Inflammatory macrophage (primary cell): ENCODE results near the gene INSYN2B.

Source experiments
- DNase-seq, 2 donors: peaks; one replicate each; pipeline ENCODE4 v3.0.0-alpha.2; 2020 to 2022
- total RNA-seq, 18 experiments: gene quantifications; one replicate each; lab custom pipeline; 2026; ENCODE audit warnings: mixed read lengths in 6 of 18, inconsistent platforms in 2 of 18; lab: John Stamatoyannopoulos, UW

INSYN2B gene
- 0 to 0.24 (median 0.05) reads per million in 18 experiments for total RNA-seq

DNA sequence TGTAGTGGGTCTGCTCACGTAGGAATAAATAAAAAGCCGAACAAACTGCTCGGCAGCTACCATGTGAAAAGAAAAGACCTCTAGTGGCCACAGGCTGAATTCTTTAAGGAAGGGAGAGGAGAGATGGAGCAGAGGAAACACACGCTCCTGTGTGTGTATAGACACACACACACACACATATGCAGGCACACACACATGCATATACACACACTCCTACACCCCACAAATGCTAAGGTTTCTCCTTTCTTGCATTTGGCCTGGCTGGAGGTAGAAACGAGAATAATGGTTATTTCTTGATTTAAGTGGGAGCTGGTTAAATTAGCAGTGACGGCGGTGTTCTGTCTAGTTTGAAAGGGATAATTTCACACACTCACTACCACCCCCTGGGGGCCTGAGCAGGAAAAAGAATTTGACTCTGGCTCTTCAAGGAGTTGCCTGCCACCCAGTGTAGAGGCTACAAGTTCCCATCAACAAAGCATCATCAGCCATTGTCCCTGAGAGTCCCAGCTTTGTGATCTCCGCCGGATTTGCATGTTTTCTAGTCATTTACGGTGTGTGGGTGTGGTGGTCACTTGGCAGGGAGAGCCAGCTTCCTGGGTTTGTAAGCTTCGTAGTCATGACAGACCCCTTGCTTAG, at the start of gene INSYN2B:
Gene INSYN2B (minus strand): TSS at position 78 of the 636 bp plus-strand sequence. CDS start 96,597 bp downstream, outside the sequence.
- DNase-seq = peak; percentile 54 to 58

DNA sequence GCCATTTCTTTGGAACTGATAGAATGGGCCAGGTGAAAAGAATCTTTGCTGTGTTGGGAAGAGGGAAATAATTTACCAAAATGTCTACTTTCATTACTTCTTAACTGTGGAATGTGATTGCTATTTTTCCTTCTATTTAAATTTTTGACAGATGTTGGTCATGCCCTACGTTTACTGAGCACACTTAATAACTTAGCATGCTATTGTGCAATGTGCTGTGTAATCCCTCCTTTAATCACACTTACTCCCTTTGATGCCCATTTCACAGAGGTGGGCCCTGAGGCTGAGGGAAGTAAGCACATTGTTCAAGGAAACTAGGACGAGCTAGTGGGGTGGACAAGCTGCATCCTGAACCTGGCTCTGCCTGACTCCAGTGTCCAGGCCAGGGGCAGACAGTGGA, 47.8 kb upstream of the INSYN2B start:
- no peak for DNase-seq

DNA sequence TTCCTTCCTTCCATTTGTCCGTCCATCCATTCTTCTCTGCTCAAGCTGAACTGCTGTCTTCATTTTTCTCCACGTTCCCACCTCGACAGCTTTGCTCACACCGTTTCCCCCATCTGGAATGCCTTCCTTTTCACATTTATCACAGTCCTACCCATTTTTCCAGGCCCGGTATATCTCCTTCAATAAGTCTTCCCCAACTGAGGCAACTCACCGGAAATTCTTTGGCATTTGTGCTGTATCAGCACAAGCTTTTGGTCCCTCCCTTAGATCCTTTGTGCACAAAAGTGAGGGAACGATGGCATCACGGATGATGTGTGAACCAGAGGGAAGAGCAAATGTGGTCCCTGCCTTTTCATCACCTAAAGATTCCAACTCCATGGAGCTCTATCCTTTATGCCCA, 45.6 kb upstream of the INSYN2B start:
- no peak for DNase-seq

DNA sequence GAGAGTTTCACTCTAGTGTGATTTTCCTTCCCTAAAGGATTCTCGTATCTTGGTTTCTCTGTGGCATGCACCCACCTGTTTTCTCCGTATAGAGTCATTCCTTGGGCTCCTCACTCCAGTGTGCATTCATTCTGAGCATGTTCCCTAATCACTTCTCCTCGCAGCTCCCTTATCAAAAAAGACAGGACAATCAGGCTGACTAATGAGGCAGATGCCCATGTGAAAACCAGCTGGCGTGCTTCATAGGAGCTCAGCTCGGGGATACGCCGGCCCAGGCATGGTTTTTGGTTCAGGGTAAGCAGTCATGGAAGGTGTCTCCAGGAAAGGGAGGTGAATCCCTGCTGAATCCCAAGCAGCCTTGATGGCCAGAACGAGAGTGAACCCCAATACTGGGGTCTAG, 41.2 kb upstream of the INSYN2B start:
- no peak for DNase-seq

DNA sequence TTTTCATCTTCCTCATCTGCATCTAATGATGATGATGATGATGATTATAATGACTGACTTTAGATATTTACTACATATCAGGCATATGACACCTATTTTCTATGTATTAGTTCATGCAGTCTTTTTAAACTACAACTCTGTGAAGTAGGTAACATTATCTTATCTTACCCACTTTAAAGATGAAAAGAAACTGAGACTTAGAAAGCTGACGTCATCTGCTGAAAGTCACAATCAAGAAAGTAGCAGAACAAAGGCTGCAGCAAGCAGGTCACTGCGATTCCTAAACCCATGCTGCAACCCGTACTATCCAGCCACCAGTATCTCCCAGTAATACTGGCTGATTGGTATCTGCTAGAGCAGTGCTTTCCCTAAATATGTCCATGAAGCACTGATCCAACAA, 40.1 kb upstream of the INSYN2B start:
- DNase-seq = no peak

DNA sequence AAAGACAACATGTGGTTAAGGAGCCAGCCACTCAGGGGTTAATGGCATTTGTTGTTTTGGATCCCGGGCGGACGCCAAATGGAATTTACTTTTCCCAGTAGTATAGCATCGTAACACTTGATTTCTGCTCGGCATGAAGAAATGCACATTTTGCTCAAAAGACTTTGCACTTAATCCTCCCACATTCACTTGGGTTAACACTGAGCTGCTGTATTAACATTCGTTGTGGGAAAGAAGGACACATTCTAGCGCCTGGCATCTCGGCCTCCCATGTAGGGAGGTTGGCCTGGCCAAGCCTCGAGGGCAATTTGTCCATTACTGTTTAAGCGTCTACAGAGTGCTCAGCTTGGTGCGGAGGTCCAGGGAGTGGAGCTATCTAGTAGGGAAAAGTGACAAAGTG, 32.3 kb upstream of the INSYN2B start:
- DNase-seq = no peak

DNA sequence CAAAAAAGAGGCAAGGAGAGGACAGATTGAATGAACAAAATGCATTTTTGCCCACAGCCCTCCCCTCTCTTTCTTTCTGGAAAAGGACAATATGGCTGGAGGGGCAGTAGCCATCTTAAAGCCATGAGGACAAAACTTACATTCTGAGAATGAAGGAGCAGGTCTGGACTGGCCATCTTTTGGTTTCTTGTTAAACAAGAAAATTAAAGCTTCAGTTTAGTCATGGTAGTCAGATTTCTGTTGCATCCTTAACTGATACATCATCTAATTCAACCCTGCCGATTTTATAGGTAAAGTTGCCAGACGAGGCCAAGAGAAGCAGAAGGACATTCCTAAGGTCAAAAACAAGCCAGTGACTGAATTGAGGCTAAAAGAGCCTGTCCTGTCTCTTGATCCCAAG, 31.5 kb upstream of the INSYN2B start:
- no peak for DNase-seq

DNA sequence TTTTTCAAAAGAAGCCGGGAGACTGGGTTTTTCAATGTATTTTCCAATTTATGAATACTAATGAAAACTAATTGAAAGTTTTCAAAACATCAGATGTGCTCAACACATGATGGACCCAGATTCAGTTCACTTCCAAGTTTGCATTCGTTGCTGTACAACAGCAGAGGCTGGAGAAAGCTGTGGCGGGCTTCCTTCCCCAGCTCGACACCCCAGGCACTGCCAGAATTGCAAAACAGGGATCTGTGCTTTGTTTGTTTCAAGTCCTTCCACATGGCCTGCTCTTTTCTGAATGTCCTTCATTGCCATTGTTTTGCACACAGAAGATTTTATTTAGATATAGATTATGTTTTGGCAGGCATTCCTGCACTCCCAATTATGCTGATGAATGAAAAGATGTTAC, 30.3 kb upstream of the INSYN2B start:
- no peak for DNase-seq

DNA sequence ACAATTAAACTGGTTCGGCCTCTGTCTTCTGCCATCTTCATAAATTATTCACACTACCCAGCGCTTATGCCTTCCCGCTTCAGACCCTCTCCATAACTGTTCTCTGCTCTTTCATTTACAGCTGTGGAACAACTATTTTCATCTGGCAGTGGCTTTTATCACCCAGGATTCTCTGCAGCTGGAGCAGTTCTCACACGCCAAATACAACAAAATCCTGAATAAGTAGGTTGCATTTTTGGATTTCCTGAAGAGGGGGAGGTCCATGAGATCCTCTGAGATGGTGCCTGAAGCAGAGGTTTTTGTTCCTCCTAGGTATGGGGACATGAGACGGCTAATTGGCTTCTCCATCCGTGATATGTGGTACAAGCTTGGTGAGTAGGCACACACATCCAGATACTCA, 28.1 kb upstream of the INSYN2B start:
- DNase-seq = no peak

DNA sequence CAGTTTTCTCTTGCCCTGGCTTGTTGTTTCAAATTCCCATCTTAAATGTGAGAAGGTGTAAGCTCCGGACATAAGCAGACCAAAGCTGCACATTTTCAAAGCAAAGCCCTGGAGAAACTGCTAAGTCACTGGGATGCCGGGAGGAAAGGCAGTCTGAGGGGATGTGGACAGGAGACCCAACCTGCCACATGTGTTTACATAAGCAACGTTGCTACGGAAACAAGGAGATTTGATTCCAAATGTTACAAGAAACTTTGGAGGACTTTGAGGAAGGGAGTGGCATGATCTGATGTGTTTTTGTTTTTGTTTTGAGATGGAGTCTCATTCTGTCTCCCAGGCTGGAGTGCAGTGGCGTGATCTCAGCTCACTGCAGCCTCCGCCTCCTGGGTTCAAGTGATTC, 25.7 kb upstream of the INSYN2B start:
- DNase-seq = no peak

DNA sequence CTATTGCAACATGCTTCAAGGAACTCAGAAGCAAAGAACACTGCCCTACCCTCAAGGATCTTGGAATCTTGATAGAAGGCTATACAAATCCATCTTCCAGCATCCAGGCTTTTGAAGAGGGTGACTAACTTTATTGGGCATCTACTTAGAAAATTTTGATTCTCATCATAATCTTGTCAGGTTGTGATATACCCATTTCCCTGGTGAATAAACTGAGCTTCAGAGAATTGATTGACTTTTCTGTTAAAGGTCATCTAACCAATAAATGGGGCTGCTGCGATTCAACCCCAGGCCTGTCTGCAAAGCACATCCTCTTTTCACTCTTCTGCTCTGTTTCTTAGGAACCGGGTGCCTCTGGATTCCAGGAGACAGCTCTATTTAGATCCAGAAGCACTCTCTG, 19.9 kb upstream of the INSYN2B start:
- no peak for DNase-seq

DNA sequence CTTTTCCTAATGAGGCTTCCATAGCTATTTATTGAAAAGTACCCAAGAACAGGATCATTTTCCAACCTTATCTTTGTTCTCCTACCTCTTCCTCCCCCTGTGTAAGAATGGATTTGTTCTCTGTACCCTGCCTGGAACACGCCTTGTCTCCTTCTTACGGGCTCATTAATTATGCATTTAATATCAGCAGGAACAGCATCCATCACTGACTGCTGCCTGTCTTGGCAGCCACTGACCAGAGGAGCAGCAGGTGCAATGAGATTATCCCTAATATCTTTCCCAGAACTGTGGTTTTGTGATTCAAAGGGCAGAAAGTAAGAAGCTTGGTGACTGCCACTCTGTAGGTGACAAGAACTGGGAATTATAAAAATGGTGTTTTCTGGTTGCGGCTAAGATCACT, 19.3 kb upstream of the INSYN2B start:
- DNase-seq = no peak

DNA sequence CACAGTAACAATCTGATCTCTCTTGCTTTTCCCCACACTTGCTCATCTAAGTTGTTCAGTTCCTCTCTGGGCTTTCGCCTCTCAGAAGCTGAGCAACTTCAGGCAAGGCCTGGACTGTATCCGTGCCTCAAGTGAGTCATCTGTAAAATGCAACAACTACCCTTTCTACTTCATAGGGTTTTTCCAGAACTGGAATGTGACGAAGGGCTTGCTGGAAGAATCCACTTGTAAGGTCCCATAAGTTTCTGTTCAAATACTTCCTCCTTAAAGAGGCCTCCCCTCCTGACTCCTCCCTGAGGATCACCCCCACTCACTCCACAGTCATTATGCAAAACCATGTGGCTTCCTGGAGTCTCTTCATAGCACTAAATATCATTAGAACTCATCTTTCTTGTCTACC, 17.5 kb upstream of the INSYN2B start:
- DNase-seq = peak; percentile 25 to 69

DNA sequence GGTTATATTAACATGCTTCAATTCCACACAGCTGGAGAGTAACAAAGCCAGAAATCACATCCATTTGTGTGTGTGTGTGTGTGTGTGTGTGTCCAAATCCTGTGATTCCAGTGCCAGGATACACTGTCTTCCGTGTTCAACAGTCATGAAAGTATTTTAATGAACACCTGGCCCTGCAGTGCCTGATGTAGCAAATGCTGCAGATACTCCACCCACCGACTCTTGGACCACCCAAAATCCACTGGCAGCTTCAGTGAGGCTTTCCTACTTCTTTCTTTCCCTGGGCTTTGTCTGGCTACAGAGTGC, 13.1 kb upstream of the INSYN2B start:
- DNase-seq = no peak

DNA sequence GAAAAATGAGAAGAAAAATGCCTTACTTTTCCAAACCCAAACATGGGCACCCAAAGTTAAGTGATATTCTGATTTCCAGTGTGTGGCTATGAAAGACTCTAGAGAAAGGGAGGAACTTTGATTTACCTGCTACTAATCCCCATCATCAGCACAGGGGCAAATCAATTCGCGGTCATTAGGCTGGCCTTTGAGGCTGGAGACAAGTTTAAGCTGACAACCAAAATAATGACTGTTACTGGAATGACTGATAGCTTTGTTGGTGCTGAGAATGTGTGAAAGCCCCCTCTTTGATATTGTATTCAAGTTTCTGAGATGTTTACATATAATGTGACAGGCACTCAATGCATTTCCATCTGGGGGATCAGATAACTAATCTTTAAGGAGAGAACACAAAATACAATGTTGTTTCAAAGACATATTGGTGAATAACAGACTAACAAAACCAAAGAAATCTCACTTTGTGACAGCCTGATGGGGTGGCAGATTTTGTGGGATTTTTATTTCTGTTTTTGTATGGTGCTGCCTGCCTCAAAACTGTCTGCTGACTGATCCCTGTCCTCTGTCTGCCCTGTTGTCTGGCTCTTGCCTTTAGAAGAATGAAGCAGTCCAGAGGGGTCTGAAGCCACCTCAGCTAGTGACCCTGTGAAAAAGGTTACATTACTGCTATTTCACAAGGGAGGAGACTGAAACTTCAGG, 12.6 kb upstream of the INSYN2B start:
- DNase-seq = no peak

DNA sequence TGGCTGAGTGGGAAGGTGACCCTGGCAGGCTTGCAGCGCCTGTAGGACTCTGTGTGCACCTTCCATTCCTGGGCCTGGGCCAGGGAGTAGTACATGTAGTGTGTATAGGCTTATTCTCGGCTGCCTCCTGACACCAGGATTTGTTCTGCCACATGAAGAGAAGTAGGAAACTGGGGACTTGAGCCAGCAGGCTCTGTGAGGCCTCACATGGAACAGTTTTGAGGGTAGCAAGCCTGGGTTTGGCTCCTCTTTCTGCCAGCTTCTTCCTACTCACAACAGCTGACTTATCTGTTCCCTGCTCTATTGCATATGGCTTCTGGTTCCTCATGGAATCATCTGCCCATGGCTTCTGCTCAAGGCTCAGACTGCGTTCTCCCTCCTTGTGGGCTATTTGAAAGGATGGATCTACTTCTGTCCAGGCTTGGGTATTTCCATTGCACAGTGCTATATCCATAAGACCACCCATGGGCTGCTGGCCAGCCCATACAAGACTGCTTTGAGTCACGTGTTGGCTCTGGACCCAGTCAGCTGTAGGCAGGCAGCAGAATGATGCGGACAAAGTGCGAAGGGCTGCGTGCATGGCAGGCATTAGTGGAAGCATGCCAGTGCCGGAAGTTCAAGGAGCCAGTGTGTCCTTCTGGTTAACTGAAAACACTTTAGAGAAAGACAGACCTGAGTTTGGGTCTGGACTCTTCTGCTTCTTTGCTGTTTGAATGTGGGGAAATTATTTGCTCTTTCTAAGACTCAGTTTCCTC, 11.0 kb upstream of the INSYN2B start:
- DNase-seq = no peak

DNA sequence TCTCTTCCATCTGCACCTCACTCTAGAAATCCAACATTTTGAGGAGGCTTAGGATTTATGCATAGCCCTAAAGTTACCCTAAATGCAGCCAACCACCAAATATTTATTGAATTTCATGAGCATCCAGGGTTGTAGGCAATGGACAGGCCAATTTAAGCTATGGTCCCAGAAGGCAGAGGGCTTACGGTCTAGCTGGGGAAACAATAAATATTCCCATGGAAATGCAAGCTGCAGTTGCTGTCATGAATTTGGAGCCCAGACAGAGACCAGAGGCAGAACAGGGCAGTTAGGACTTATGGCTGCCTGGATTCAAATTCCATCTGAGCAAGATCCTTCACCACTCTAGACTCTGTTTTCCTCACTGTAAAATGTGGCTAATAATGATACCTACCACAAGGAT, 9.1 kb upstream of the INSYN2B start:
- DNase-seq = no peak

DNA sequence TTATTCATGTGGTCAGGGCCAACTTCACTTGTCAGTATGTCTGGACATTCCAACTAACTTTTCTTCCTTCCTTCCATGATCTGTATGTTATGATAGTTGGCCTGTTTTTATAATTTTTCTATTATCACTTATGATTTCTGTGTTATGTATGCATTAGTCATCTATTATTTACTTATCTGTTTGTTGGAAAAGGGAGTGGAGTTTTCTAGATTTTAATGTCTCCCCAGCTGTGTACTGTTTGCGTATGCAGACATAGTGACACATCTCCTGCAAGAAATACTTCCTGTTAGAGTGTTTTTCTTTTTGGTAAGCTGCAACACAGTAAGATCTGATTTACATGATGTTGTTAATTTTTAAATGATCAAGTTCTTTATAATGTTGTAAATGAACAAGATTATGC, 8.7 kb upstream of the INSYN2B start:
- no peak for DNase-seq

DNA sequence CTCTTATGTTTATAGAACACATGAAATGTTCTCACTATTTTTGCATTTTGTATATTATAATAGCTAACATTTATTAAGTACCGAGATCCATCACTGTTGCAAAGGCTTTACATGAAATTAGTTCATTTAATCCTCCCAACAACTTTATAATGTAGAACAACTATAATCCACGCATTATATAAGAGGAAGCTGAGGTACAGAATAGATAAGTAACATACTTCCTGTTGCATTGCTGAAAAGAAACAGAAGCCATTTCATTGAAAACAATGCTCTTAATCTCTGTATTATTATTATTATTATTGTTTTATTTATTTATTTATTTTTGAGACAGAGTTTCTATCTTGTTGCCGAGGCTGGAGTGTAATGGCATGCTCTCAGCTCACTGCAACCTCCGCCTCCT, 7.9 kb upstream of the INSYN2B start:
- no peak for DNase-seq

DNA sequence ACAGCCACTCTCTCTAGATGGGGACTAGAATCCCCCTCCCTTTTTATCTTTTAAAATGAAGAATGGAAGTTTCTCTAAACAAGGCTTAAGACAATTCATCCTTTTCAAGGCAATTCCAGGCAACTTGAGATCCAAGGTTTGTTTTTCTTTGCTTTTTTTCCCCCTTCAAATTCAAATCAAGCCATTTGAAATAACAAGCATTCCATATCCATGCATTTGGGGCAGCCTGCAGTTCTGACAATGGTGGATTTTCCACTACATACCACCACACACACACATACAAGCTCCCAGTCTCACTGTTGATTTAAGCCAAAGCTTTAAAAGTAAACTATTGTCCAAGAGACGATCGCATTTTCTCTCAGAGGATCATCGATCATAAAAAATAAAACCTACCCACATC, 424 bp downstream of the INSYN2B start:
- DNase-seq = no peak

DNA sequence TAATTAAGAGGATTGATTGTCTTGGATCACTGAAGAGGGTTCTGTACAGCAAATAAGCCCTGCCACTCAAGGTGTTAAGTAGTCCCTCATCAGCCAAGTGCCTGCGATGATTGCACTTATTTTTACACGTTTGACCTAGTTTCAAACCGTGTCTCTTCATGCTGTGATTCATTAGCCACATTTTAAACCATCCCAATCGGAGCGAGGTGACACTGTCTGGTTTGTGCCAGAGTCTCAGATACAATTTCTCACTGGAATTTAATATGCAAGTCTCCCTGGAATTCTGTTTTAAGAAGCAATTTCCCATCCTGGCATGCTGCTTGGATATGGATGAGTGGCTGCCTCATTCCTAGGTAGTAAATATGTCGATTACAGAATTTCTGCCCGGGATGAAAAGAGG, 1.6 kb downstream of the INSYN2B start:
- no peak for DNase-seq

DNA sequence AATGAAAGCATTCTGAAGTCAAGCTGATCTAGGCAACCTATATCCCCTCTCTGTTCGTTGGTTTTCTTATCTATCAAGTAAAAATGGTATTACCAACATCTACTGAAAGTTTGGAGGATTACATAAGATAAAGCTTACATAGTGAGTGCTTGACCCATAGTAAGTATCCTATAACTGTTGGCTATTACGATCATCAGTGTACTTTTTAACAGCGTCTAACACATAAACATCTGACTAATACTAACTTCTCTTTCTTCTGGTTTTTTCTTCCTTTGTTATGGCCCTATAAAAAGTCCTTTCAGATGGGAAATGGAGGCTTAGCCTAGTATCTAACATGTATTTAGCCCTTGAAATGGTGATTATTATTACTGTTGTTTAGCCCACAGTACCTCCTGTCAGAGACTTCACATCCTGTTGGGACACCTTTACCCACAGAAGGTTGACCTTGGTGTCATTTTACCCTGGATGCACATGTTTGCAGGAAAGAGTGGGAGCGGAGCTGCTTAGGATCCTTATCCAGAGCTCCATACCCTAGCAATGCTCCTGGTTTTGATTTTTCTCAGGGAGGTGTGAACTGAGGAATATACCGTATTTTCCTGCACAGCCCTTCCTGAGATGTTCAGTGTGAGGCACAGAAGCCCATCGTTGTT, 6.0 kb downstream of the INSYN2B start:
- no peak for DNase-seq

DNA sequence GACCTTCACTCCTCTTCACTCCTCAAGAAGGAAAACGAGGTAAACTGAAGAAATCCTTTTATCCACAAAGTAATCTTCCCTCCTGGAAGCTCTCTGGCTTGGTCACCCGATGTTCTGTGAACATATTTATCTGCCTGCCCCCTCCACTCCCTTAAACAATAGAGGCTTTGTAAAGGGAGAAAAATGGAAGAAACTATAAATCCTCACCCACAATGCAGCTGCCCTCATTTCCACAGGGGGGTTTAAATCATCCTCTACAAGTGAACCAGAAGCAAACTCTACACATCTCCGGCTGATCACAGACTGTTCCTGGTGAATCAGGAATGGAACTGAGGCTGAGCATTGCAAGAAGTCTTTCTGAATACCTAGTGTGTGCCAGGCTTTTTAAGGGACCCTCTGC, 7.2 kb downstream of the INSYN2B start:
- DNase-seq = no peak

DNA sequence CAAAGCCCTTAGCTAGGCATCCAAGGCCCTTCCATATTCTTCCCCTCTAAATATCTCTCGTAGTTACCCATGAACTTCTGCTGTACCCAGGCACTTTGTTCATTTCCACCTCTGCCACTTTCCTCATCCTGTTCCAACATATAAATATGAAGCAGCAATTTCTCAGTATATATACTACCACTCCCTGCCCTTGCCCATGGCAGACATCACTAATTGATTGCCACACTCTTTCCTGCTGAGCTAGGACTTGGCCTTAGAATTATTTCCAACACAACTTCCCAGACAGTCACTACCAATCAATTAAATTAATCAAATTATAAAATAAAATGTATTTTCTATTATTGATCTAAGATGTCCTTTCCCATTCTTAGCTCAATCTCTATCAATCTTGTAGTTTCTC, 8.5 kb downstream of the INSYN2B start:
- no peak for DNase-seq
